Naive thymus-derived CD4-positive, alpha-beta T cell (primary cell): ENCODE measurements around the gene TSPOAP1. TPM values are rescaled to one million over a fixed set of nuclear protein-coding genes. Genes with fewer than 3 reads are reported as not detected.

Experiments
- ATAC-seq: fragments of 150-1000 bp; cut with Tn5 transposase; 2 replicates; pipeline ENCODE4 v1.10.0; 2021; ENCODE audit warnings: mild to moderate bottlenecking, moderate library complexity
- CTCF ChIA-PET: fragments of 350-600 bp; sonication (Branson Sonifier 250); formaldehyde crosslinking; loops from one replicate; lab custom pipeline; 2021; ENCODE audit warnings: antibody characterized with exemption; lab: Charles Lee
- POLR2A ChIA-PET: fragments of 350-600 bp; sonication (Branson Sonifier 250); formaldehyde crosslinking; loops from one replicate; lab custom pipeline; 2021; ENCODE audit warnings: antibody characterized with exemption, inconsistent platforms; lab: Charles Lee
- DNase-seq, 9 donors: peaks; one replicate each; pipeline versions ENCODE4 v3.0.0 to v3.0.0-alpha.2; 2020 to 2022; ENCODE audit warnings: mixed read lengths in 1 of 9
- H3K27ac ChIP-seq: one replicate; pipeline ENCODE4 v1.7.0; 2013; ENCODE audit warnings: mild to moderate bottlenecking, low read depth, low read length, moderate library complexity
- H3K27me3 ChIP-seq, 2 donors: one replicate each; pipeline ENCODE4 v1.7.0; 2013; ENCODE audit warnings: low read length in 2 of 2, mild to moderate bottlenecking in 2 of 2, moderate library complexity in 2 of 2; ENCODE audit not compliant: control insufficient read depth in 2 of 2, insufficient read depth in 2 of 2
- H3K36me3 ChIP-seq, 3 experiments: 1 replicate in 2 of 3; 2 replicates in 1 of 3; pipeline ENCODE4 v1.7.0; 2013; ENCODE audit warnings: low read length in 3 of 3, mild to moderate bottlenecking in 3 of 3, moderate library complexity in 1 of 3; ENCODE audit not compliant: insufficient read depth in 3 of 3, control insufficient read depth in 2 of 3
- H3K4me1 ChIP-seq, 2 donors: one replicate each; pipeline ENCODE4 v1.7.0; 2013; ENCODE audit warnings: low read length in 2 of 2, mild to moderate bottlenecking in 2 of 2, moderate library complexity in 1 of 2; ENCODE audit not compliant: control insufficient read depth in 2 of 2, insufficient read depth in 2 of 2
- H3K4me3 ChIP-seq: 2 replicates; pipeline ENCODE4 v1.7.0; 2013; ENCODE audit warnings: mild to moderate bottlenecking, low read length
- H3K9me3 ChIP-seq, 3 experiments: 1 replicate in 2 of 3; 2 replicates in 1 of 3; pipeline ENCODE4 v1.7.0; 2013; ENCODE audit warnings: low read length in 3 of 3; ENCODE audit not compliant: control insufficient read depth in 2 of 3
- H3K27ac Mint-ChIP-seq, 9 donors: one replicate each; pipeline ENCODE4 v1.8.0; 2020 to 2022; ENCODE audit warnings: mixed read lengths in 9 of 9, mild to moderate bottlenecking in 8 of 9, moderate library complexity in 5 of 9, inconsistent platforms in 2 of 9
- H3K27me3 Mint-ChIP-seq, 5 donors: one replicate each; pipeline ENCODE4 v1.8.0; 2021 to 2022; ENCODE audit warnings: mixed read lengths in 5 of 5, mild to moderate bottlenecking in 1 of 5
- H3K36me3 Mint-ChIP-seq, 5 donors: one replicate each; pipeline ENCODE4 v1.8.0; 2020 to 2022; ENCODE audit warnings: mixed read lengths in 5 of 5, mild to moderate bottlenecking in 3 of 5, inconsistent platforms in 1 of 5
- H3K4me1 Mint-ChIP-seq, 7 donors: one replicate each; pipeline ENCODE4 v1.8.0; 2020 to 2022; ENCODE audit warnings: mixed read lengths in 7 of 7, mild to moderate bottlenecking in 3 of 7, inconsistent platforms in 1 of 7
- H3K4me3 Mint-ChIP-seq, 10 donors: one replicate each; pipeline ENCODE4 v1.8.0; 2020 to 2022; ENCODE audit warnings: mild to moderate bottlenecking in 10 of 10, mixed read lengths in 10 of 10, moderate library complexity in 6 of 10, inconsistent platforms in 2 of 10
- H3K9me3 Mint-ChIP-seq, 11 donors: one replicate each; pipeline ENCODE4 v1.8.0; 2020 to 2022; ENCODE audit warnings: mixed read lengths in 11 of 11, mild to moderate bottlenecking in 4 of 11, inconsistent platforms in 1 of 11, moderate library complexity in 1 of 11
- intact Hi-C, 2 donors: fragments of 100-400 bp; cut with micrococcal nuclease; formaldehyde crosslinking; loops; one replicate each; pipeline ENCODE4 v1.15.1; 2023
- polyA plus RNA-seq, 2 donors: library from polyadenylated mRNA; unstranded; fragments of 300-500 nt; fragmentation: Illumina TruSeq; gene quantifications; one replicate each; pipeline ENCODE4 v1.2.3, GENCODE V29; 2021
- total RNA-seq, 6 experiments: library from RNA in 5 of 6; stranded (reverse) in 5 of 6; gene quantifications; 1 replicate in 5 of 6; 2 replicates in 1 of 6; pipeline ENCODE4 v1.2.3 and lab custom pipeline; 2021 to 2026

The TSPOAP1 gene
- total and polyA plus RNA-seq, 7 experiments from 2014 or later: 0.20 to 62.5 (median 11.8) TPM

- peak overlapping the region in 2 of 9 donors; percentile 55 to 65 for H3K27ac Mint-ChIP-seq
- H3K4me3 ChIP-seq: no peak overlapping the region
- no peak overlapping the region for H3K27ac ChIP-seq
- H3K4me1 ChIP-seq: peaks cover 0 to 13% of the 10 kb centered on the region in 2 donors
- H3K27me3 ChIP-seq: no peaks in the 10 kb centered on the region
- H3K9me3 ChIP-seq: no peaks in the 10 kb centered on the region
- ChIA-PET CTCF (interaction anchor here (0.6 to 12.5 kb wide), 2 partner anchors 20 to 356 kb away, joined by 3 to 257 read pairs; no protein-coding TSS in a partner anchor), POLR2A (interaction anchor here (0.7 to 17.0 kb wide), 5 partner anchors 16 to 93 kb away, joined by 3 to 792 read pairs (median 3); partner anchors contain the start of genes RNF43 and SUPT4H1)
- H3K4me1 Mint-ChIP-seq: peaks cover 23 to 41% (median 37%) of the 10 kb centered on the region in 7 donors
- no peak for DNase-seq
- H3K36me3 Mint-ChIP-seq: peaks cover 0 to 14% (median 0%) of the 10 kb centered on the region in 5 donors
- intact Hi-C loops: no loop called here
- no peaks in the 10 kb centered on the region for H3K36me3 ChIP-seq
- no peaks in the 10 kb centered on the region for H3K9me3 Mint-ChIP-seq
- H3K27me3 Mint-ChIP-seq: peaks cover 0 to 4% (median 0%) of the 10 kb centered on the region in 5 donors
- peak overlapping the region in 1 of 10 donors; percentile 47 for H3K4me3 Mint-ChIP-seq
- ATAC-seq: no peak
Observed at GRCh38 chr17:58323366-58324055, 5.1 kb downstream of the TSPOAP1 start.

GRCh38 chr17:58322581-58323185 is 5.9 kb downstream of the TSPOAP1 start:
- peak overlapping the region in 1 of 9 donors; percentile 82 for H3K27ac Mint-ChIP-seq
- Histone ChIP-seq H3K36me3 (no peaks in the 10 kb centered on the region), H3K4me3 (no peak overlapping the region), H3K27me3 (no peaks in the 10 kb centered on the region), H3K27ac (no peak overlapping the region), H3K4me1 (peaks cover 8 to 14% of the 10 kb centered on the region in 2 donors), H3K9me3 (no peaks in the 10 kb centered on the region)
- H3K4me3 Mint-ChIP-seq: no peak overlapping the region
- H3K4me1 Mint-ChIP-seq: peaks cover 20 to 36% (median 32%) of the 10 kb centered on the region in 7 donors
- DNase-seq (no peak), ATAC-seq (no peak)
- H3K9me3 Mint-ChIP-seq: no peaks in the 10 kb centered on the region
- ChIA-PET CTCF (interaction anchor here (0.7 to 12.5 kb wide), 3 partner anchors 21 to 95 kb away, joined by 3 to 257 read pairs (median 4); partner anchors contain the start of genes RNF43 and SUPT4H1), POLR2A (interaction anchor here (1.3 to 17.0 kb wide), 4 partner anchors 17 to 32 kb away, joined by 3 to 792 read pairs (median 7); partner anchors contain the start of gene SUPT4H1)
- H3K36me3 Mint-ChIP-seq: peaks cover 0 to 10% (median 0%) of the 10 kb centered on the region in 5 donors
- no peaks in the 10 kb centered on the region for H3K27me3 Mint-ChIP-seq
- intact Hi-C loops: no loop called here

DNA sequence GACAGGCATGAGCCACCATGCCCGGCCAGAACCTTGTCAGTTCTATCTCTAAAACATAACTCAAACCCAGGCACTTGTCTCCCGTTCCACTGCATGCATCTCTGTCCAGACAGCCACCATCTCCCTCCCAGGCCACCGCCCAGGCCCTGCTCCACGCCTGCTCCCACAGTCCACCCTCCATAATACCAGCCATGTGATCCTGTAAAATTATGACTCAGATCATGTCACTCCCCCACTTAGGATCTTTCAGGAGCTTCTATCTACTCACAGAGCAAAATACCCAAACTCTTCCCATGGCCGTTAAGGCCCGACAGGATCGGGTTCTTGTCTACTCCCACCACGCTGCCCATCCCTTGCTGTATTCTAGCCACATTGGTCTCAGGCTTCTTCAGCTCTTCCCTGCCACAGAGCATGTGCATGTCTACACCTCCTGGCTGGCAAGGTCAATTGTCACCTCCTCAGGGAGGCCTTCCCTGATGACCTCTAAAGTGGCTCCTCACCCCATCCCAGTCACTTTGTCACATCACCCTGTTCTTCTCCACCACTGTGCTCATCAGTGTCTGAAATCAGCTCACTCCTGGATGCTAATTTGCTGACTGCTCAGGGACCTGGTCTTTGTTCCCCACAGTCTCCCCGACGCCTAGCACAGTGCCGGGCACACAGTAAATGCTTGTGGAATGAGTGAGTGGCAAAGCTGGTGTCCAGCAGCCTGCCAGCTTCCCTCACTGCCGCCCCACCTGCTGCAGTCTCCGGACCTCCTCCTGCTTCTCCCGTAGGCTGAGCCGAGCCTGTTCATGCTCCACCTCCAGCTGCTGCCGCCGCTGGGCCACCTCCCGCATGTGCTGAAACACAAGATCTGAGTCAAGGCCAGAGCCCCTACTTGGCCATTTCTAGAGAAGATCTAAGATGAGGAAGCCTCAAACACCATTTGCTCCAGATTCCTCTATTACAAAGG is 6.7 kb downstream of the TSPOAP1 start:
- Mint-ChIP-seq H3K27ac (peak overlapping the region in 7 of 9 donors; percentile 5 to 82 (median 28)), H3K4me1 (peaks cover 20 to 34% (median 30%) of the 10 kb centered on the region in 7 donors), H3K4me3 (no peak overlapping the region), H3K9me3 (no peaks in the 10 kb centered on the region), H3K27me3 (no peaks in the 10 kb centered on the region), H3K36me3 (peaks cover 0 to 10% (median 0%) of the 10 kb centered on the region in 5 donors)
- no peak for DNase-seq
- H3K9me3 ChIP-seq: no peaks in the 10 kb centered on the region
- H3K4me3 ChIP-seq: no peak overlapping the region
- no peak for ATAC-seq
- H3K27me3 ChIP-seq: no peaks in the 10 kb centered on the region
- POLR2A ChIA-PET: interaction anchor here (1.3 to 17.0 kb wide), 2 partner anchors 17 to 29 kb away, joined by 3 to 792 read pairs; no protein-coding TSS in a partner anchor
- no peak overlapping the region for H3K27ac ChIP-seq
- H3K36me3 ChIP-seq: no peaks in the 10 kb centered on the region
- intact Hi-C loops: no loop called here
- CTCF ChIA-PET: interaction anchor here (0.7 to 12.5 kb wide), 4 partner anchors 22 to 96 kb away, joined by 3 to 257 read pairs (median 4); partner anchors contain the start of genes RNF43 and SUPT4H1
- H3K4me1 ChIP-seq: peaks cover 11 to 12% of the 10 kb centered on the region in 2 donors

DNA sequence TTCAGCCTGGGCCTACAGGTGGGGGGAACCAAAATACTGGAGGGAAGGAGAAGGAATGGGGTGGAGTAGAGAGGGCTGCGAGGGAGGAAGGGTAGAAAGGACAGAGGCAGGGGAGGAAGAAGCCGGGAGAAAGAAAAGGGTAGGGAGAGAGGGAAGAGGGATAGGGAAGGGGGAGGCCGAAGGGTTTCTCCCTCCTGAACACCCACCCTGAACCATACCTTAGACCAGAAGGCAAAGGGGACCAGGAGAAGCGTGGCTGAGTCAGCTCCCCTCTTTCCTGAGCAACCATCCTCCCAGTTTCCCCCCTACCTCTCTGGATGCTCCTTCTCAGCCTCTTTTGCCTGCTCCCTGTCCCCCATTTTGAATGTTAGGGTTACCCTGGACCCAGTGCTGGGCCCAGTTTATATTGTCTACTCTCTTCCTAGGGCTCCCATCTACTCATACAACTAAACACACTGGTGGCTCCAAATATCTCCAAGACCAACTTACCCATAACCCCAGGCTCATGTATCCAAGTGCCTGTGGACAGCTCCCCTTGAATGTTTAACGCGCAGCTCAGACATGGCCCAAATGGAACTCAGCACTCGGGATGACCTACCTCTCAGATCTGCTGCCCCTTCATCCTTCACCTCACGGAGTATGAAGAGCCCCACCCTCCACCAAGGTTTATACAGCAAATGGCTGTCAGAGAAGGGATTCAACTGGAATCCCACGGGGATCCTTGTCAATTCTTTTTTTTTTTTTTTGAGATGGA is 7.8 kb downstream of the TSPOAP1 start:
- H3K27ac Mint-ChIP-seq: peak overlapping the region in 3 of 9 donors; percentile 7 to 77 (median 62)
- peaks cover 0 to 10% (median 0%) of the 10 kb centered on the region in 5 donors for H3K36me3 Mint-ChIP-seq
- no peak overlapping the region for H3K4me3 ChIP-seq
- intact Hi-C loops: no loop called here
- peaks cover 11 to 12% of the 10 kb centered on the region in 2 donors for H3K4me1 ChIP-seq
- ATAC-seq (no peak), DNase-seq (no peak)
- no peaks in the 10 kb centered on the region for H3K9me3 Mint-ChIP-seq
- ChIA-PET CTCF (interaction anchor here (0.6 to 12.5 kb wide), 3 partner anchors 23 to 41 kb away, joined by 3 to 257 read pairs (median 3); partner anchors contain the start of gene SUPT4H1), POLR2A (interaction anchor here (1.0 to 17.0 kb wide), 2 partner anchors 18 to 31 kb away, joined by 5 to 792 read pairs; partner anchors contain the start of gene SUPT4H1)
- H3K9me3 ChIP-seq: no peaks in the 10 kb centered on the region
- no peak overlapping the region for H3K4me3 Mint-ChIP-seq
- H3K27ac ChIP-seq: no peak overlapping the region
- no peaks in the 10 kb centered on the region for H3K27me3 Mint-ChIP-seq
- H3K4me1 Mint-ChIP-seq: peaks cover 10 to 27% (median 20%) of the 10 kb centered on the region in 7 donors
- H3K36me3 ChIP-seq: peaks cover 0 to 1% (median 0%) of the 10 kb centered on the region in 3 experiments
- H3K27me3 ChIP-seq: no peaks in the 10 kb centered on the region

DNA sequence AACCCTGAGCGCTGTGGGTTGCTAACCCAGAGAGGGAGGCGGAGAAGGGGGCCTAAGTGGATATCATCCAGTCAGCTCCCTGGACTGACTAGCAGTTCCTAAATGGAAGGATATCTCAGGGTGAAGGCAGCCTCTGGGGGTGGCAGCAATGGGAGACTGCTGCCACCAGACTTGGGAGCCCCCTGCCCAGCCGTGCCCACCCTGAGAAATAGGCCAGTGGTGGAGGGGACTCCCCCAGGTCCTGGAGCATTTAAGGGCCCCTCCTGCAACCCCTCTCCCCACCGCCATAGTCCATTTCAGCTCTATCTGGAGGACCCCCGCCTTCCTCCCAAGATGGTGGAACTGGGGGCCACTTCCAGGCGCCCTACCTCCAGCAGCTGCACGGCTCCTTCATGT is 8.4 kb downstream of the TSPOAP1 start:
- DNase-seq (peak in 1 of 9 donors; percentile 21), ATAC-seq (no peak)
- H3K4me1 Mint-ChIP-seq: peaks cover 10 to 29% (median 16%) of the 10 kb centered on the region in 7 donors
- H3K27ac Mint-ChIP-seq: peak overlapping the region in 2 of 9 donors; percentile 29 to 36
- Histone ChIP-seq H3K9me3 (no peaks in the 10 kb centered on the region), H3K27me3 (no peaks in the 10 kb centered on the region), H3K36me3 (peaks cover 0 to 4% (median 0%) of the 10 kb centered on the region in 3 experiments), H3K4me3 (no peak overlapping the region), H3K4me1 (peaks cover 11 to 12% of the 10 kb centered on the region in 2 donors), H3K27ac (no peak overlapping the region)
- no peaks in the 10 kb centered on the region for H3K9me3 Mint-ChIP-seq
- no peaks in the 10 kb centered on the region for H3K27me3 Mint-ChIP-seq
- POLR2A ChIA-PET: interaction anchor here (1.0 to 17.0 kb wide), 2 partner anchors 19 to 32 kb away, joined by 5 to 792 read pairs; partner anchors contain the start of gene SUPT4H1
- peaks cover 0 to 15% (median 0%) of the 10 kb centered on the region in 5 donors for H3K36me3 Mint-ChIP-seq
- CTCF ChIA-PET: interaction anchor here (0.6 to 12.5 kb wide), 2 partner anchors 23 to 42 kb away, joined by 3 to 257 read pairs; no protein-coding TSS in a partner anchor
- H3K4me3 Mint-ChIP-seq: no peak overlapping the region
- intact Hi-C loops: no loop called here
